ENCODE results near the gene PRR20G.

Gene PRR20G

DNA sequence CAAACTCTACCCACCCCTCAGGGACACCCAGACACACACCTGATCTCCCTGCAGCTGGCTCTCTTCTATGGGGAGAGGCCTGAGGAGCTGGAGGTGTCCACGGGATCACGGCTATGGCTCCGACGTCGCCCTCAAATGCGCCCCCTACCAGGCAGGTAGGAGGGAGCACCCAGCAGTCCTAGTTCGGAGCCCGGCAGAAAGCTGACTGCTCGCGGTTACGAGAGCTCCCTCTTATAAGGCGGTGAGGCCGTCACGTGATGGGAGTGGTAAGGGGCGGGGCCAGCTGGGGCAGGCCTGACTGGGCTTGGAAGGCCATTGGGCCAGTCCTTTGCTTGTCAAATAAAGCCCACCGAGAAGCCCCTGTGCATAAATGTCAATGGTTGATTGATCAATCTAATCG lies at the start of gene PRR20G:
Gene PRR20G (minus strand): TSS at position 207 of the 400 bp plus-strand sequence. CDS start 681 bp downstream, outside the sequence.
- H3K4me3 Mint-ChIP-seq = no peak within 1 kb of the TSS
- no peaks in the 10 kb centered on the region for H3K36me3 Mint-ChIP-seq (ENCODE audit: low read depth)
- no peak within 1 kb of the TSS for H3K27ac Mint-ChIP-seq
- peaks cover 9% of the 10 kb centered on the region for H3K9me3 Mint-ChIP-seq
- TF ChIP-seq, protein P1, sequence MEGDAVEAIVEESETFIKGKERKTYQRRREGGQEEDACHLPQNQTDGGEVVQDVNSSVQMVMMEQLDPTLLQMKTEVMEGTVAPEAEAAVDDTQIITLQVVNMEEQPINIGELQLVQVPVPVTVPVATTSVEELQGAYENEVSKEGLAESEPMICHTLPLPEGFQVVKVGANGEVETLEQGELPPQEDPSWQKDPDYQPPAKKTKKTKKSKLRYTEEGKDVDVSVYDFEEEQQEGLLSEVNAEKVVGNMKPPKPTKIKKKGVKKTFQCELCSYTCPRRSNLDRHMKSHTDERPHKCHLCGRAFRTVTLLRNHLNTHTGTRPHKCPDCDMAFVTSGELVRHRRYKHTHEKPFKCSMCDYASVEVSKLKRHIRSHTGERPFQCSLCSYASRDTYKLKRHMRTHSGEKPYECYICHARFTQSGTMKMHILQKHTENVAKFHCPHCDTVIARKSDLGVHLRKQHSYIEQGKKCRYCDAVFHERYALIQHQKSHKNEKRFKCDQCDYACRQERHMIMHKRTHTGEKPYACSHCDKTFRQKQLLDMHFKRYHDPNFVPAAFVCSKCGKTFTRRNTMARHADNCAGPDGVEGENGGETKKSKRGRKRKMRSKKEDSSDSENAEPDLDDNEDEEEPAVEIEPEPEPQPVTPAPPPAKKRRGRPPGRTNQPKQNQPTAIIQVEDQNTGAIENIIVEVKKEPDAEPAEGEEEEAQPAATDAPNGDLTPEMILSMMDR (IDR thresholded peaks at IDR 0.05; ENCODE audit: unreplicated experiment in 3 of 3) = no peak
- peaks cover 10% of the 10 kb centered on the region for H3K27me3 Mint-ChIP-seq (ENCODE audit: low read depth)
- no peaks in the 10 kb centered on the region for H3K4me1 Mint-ChIP-seq

DNA sequence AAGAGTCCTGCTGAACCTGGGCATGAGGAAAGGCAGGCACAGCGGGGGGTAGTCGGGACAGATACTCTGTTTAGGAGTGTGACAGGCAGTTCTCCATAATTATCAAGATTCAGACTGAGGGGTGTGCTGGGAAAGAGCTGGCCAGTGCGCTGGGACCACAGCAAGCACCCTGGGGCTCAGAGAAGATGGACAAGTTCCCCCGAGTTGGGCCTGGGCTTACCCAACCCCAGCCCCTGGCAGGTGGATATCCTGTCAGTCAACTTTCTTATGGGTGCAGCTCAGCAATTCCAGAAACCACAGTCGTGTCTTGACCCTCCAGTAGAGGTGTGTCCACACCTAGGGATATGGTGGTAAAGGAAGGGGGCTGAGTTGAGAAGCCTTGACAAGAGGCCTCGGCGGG lies 49.2 kb upstream of the PRR20G start:
- TF ChIP-seq, protein P1 (IDR thresholded peaks at IDR 0.05; ENCODE audit: unreplicated experiment in 3 of 3) = no peak
- peaks cover 34% of the 10 kb centered on the region for H3K4me1 Mint-ChIP-seq
- no peak overlapping the region for H3K27ac Mint-ChIP-seq
- peaks cover 56% of the 10 kb centered on the region for H3K27me3 Mint-ChIP-seq (ENCODE audit: low read depth)
- H3K4me3 Mint-ChIP-seq = no peak overlapping the region
- no peaks in the 10 kb centered on the region for H3K36me3 Mint-ChIP-seq (ENCODE audit: low read depth)
- H3K9me3 Mint-ChIP-seq = peaks cover 26% of the 10 kb centered on the region

DNA sequence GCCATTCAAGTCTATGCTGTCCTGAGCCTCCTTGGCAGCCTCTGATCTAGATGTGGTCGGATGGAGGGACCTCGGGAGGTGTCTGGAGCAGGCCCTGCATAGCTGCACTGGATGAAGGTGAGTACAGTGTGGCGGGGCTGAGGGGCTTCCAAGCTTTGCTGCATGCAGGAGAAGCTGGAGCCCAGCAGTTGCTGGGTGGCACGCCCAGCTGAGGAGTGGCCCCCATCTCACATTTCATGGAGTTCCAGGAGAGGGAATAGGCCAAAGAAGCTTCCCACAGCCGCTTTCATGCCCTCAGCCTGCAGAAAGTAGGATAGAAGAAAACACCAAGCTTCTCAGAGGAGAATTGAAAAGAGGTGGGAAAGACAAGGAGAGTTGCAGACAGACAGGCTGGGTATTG lies 48.3 kb upstream of the PRR20G start:
- peaks cover 34% of the 10 kb centered on the region for H3K4me1 Mint-ChIP-seq
- no peak overlapping the region for H3K27ac Mint-ChIP-seq

DNA sequence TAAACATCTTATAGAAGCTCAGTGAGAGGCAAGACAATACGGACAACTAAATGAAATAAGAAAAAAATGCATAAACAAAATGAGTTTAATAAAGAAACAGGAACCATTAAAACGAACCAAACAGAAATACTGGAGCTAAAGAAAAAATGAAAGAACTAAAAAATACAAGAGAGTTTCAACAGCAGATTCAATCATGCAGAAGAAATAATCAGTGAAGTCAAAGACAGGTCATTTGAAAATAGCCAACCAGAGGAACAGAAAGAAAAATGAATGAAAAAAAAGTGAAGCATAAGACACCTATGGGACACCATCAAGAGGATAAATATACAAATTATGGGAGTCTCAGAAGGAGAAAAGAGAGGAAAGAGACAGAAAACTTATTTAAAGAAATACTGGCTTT lies 42.5 kb upstream of the PRR20G start:
- Mint-ChIP-seq H3K4me3 (no peak overlapping the region), H3K36me3 (ENCODE audit: low read depth) (no peaks in the 10 kb centered on the region), H3K27me3 (ENCODE audit: low read depth) (peaks cover 9% of the 10 kb centered on the region), H3K9me3 (peaks cover 33% of the 10 kb centered on the region), H3K4me1 (peaks cover 20% of the 10 kb centered on the region), H3K27ac (no peak overlapping the region)
- TF ChIP-seq, protein P1 (IDR thresholded peaks at IDR 0.05; ENCODE audit: unreplicated experiment in 3 of 3) = no peak

More for the DNA sequence above, 48.3 kb upstream of the PRR20G start:
- no peak overlapping the region for H3K4me3 Mint-ChIP-seq
- TF ChIP-seq, protein P1 (IDR thresholded peaks at IDR 0.05; ENCODE audit: unreplicated experiment in 3 of 3) = no peak
- H3K9me3 Mint-ChIP-seq = peaks cover 31% of the 10 kb centered on the region
- H3K27me3 Mint-ChIP-seq (ENCODE audit: low read depth) = peaks cover 53% of the 10 kb centered on the region
- no peaks in the 10 kb centered on the region for H3K36me3 Mint-ChIP-seq (ENCODE audit: low read depth)

DNA sequence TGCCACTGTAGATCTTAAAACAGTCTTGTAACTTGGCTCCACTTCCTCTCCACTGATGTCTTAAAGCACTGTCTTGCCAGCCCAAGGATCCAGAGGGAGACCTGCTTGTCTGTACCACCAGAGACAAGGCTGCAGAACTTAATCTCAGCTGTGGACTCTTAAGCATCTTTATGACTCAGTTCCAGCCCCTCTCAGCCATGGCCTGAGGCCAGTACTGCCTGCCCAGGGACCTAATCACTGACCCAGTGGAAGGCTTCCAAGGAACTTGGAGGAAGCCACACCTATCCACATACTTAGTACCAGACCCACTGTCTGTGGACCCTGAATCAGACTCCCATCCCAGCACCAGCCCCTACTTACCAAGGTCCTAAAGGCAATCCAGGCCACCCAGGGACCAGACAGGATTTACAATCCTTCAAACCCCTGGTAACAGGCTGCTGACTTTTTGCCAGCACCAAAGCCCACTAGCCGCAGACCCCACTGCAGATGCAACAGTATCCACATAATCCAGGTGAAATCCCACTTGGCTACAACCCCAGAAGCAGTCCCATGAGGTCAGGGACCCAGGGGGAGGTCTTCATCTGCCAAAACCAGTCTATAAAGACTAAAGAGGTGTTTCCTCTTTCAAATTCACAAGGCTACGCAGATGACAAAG lies 41.9 kb upstream of the PRR20G start:
- TF ChIP-seq, protein P1 (IDR thresholded peaks at IDR 0.05; ENCODE audit: unreplicated experiment in 3 of 3) = no peak
- Mint-ChIP-seq H3K4me3 (no peak overlapping the region), H3K9me3 (peaks cover 36% of the 10 kb centered on the region), H3K36me3 (ENCODE audit: low read depth) (no peaks in the 10 kb centered on the region), H3K4me1 (peaks cover 23% of the 10 kb centered on the region), H3K27me3 (ENCODE audit: low read depth) (peaks cover 15% of the 10 kb centered on the region), H3K27ac (peak overlapping the region in 1 of 3 experiments; percentile 51)

DNA sequence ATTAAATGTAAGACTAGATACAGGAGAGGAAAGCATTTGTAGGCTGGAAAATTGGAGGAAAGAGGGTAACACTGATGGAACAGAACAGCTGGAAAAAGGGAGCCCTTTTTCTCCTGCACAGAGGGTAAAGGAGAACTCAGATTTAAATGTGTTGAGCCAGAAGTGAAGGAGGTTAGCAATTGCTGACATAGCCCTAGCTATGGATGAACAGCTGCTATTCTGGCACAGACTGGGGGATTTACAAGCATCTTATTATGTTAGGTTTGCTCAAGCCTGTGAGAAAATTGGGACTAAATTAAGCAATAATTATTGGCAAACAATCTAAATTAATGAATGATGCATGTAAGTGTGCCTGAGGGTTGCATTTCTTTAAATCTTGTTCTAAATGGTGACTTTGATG lies 40.6 kb upstream of the PRR20G start:
- Mint-ChIP-seq H3K27ac (peak overlapping the region; percentile 37 to 59 (median 57)), H3K9me3 (peaks cover 33% of the 10 kb centered on the region), H3K4me1 (peaks cover 24% of the 10 kb centered on the region), H3K27me3 (ENCODE audit: low read depth) (peaks cover 18% of the 10 kb centered on the region), H3K36me3 (ENCODE audit: low read depth) (no peaks in the 10 kb centered on the region), H3K4me3 (no peak overlapping the region)
- TF ChIP-seq, protein P1 (IDR thresholded peaks at IDR 0.05; ENCODE audit: unreplicated experiment in 3 of 3) = no peak

All from nephron (organoid).